GM13977 (cell line): ENCODE data around the gene CHURC1.

Experiments
- DNase-seq: peaks from one replicate; pipeline ENCODE4 v3.0.0; 2012; ENCODE audit warnings: low spot score
- CTCF ChIP-seq: IDR thresholded peaks from 2 replicates; pipeline ENCODE4 v1.5.1; 2012; ENCODE audit warnings: mild to moderate bottlenecking, control low read depth; ENCODE audit not compliant: insufficient read depth; ENCODE audit errors: extremely low read depth, missing control alignments
- in situ Hi-C: fragments of 300-500 bp; cut with MboI; formaldehyde crosslinking; loops from one replicate; pipeline ENCODE4 v1.12.0; 2022; ENCODE audit warnings: low sequenced_read_pairs, low pct_unique_long_range_greater_than_20kb, mixed read lengths, inconsistent platforms; ENCODE audit not compliant: unreplicated experiment

The CHURC1 gene

GRCh38 chr14:64973826-64974225, 59.6 kb downstream of the CHURC1 start:
- no peak for DNase-seq
- in situ Hi-C loops = no loop called here
- TF ChIP-seq CTCF = no peak

- TF ChIP-seq CTCF = no peak
- DNase-seq = no peak
- in situ Hi-C loops = no loop called here
Observed at GRCh38 chr14:64974563-64974962, 60.3 kb downstream of the CHURC1 start.

- TF ChIP-seq CTCF = no peak
- no peak for DNase-seq
- in situ Hi-C loops = loop anchor here (25.0 kb wide), 1 partner anchor 433 kb away; the partner anchor contains the start of gene FUT8
Observed at GRCh38 chr14:64979336-64980074, 65.2 kb downstream of the CHURC1 start.

GRCh38 chr14:64983439-64984310, 69.4 kb downstream of the CHURC1 start:
- DNase-seq = no peak
- TF ChIP-seq CTCF = peak; percentile 60
- in situ Hi-C loops = loop anchor here (25.0 kb wide), 1 partner anchor 429 kb away; the partner anchor contains the start of gene FUT8
